Adrenal gland (tissue), 5 donors: Measurements from ENCODE around the gene CGGBP1.

Experiments
- POLR2A ChIP-seq, 2 donors: fragments of 450-650 bp; IDR thresholded peaks; one replicate each; pipeline ENCODE4 v1.6.1; 2017; ENCODE audit warnings: antibody characterized with exemption in 2 of 2, mild to moderate bottlenecking in 2 of 2, moderate library complexity in 1 of 2
- TF ChIP-seq, protein P1 (sequence below), 6 experiments: fragments of 450-650 bp in 4 of 6; fragments of 200-600 bp in 2 of 6; sonication (generic) in 1 of 6; IDR thresholded peaks; 1 replicate in 5 of 6; 2 replicates in 1 of 6; pipeline versions ENCODE4 v1.5.1 to v1.8.0; 2016 to 2021; ENCODE audit warnings: antibody characterized with exemption in 6 of 6, mild to moderate bottlenecking in 2 of 6, moderate library complexity in 1 of 6
- donor health status: DM: no; HTN: no; CAD: no.

DNA sequence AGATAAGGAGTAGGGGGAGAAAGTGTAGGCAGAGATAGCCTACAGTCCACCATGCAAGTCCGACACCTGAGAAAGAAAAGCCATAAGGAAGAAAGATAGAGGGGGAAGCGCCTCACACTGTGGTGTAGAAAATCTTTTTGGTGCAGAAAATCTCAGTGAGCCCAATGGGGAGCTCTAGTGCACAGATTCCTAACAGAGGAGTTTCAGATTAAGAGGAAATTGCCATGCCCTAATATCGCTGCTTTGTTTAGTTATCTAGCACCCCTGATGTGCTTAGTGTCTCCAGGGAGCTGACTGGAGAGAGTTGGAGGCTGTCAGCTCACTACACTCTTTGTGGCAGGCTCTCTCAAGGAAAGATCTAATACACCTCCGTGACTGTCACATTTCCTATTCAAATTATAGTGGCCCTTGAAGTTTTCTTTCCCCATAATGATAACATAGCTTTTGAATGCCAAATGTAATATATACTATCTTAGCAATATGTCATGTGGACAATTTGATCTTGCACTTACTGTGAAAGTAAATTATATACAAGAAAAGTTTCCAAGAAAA is 33.7 kb downstream of the CGGBP1 start:
- TF ChIP-seq, protein P1, sequence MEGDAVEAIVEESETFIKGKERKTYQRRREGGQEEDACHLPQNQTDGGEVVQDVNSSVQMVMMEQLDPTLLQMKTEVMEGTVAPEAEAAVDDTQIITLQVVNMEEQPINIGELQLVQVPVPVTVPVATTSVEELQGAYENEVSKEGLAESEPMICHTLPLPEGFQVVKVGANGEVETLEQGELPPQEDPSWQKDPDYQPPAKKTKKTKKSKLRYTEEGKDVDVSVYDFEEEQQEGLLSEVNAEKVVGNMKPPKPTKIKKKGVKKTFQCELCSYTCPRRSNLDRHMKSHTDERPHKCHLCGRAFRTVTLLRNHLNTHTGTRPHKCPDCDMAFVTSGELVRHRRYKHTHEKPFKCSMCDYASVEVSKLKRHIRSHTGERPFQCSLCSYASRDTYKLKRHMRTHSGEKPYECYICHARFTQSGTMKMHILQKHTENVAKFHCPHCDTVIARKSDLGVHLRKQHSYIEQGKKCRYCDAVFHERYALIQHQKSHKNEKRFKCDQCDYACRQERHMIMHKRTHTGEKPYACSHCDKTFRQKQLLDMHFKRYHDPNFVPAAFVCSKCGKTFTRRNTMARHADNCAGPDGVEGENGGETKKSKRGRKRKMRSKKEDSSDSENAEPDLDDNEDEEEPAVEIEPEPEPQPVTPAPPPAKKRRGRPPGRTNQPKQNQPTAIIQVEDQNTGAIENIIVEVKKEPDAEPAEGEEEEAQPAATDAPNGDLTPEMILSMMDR (IDR thresholded peaks at IDR 0.05) = no peak
- no peak for TF ChIP-seq POLR2A (IDR thresholded peaks at IDR 0.05)
